ENCODE results near the gene DLK2. TPM values are rescaled to one million over a fixed set of nuclear protein-coding genes. Genes with fewer than 3 reads are reported as not detected.

Gene DLK2
- total RNA-seq, 1 donor from 2014 or later: 3.4 TPM

- H3K9me3 Mint-ChIP-seq: no peaks in the 10 kb centered on the region
- no peak for TF ChIP-seq CTCF (conservative IDR thresholded peaks at IDR 0.05)
- peak overlapping the region; percentile 89 for H3K27ac Mint-ChIP-seq
- H3K4me3 Mint-ChIP-seq: no peak overlapping the region
- no peak for DNase-seq (ENCODE audit: extremely low spot score, unreplicated experiment)
- peaks cover 4% of the 10 kb centered on the region for H3K36me3 Mint-ChIP-seq
- no peaks in the 10 kb centered on the region for H3K27me3 Mint-ChIP-seq
- peaks cover 17% of the 10 kb centered on the region for H3K4me1 Mint-ChIP-seq (ENCODE audit: unreplicated experiment)
These were observed 19.5 kb downstream of the DLK2 start for GRCh38 chr6:43435682-43436437.

GRCh38 chr6:43434943-43435342, 20.4 kb downstream of the DLK2 start:
- H3K27ac Mint-ChIP-seq: no peak overlapping the region
- H3K4me1 Mint-ChIP-seq (ENCODE audit: unreplicated experiment): peaks cover 17% of the 10 kb centered on the region
- peaks cover 4% of the 10 kb centered on the region for H3K36me3 Mint-ChIP-seq
- H3K4me3 Mint-ChIP-seq: no peak overlapping the region
- no peaks in the 10 kb centered on the region for H3K9me3 Mint-ChIP-seq
- no peak for DNase-seq (ENCODE audit: extremely low spot score, unreplicated experiment)
- TF ChIP-seq CTCF (conservative IDR thresholded peaks at IDR 0.05): no peak
- no peaks in the 10 kb centered on the region for H3K27me3 Mint-ChIP-seq

- TF ChIP-seq CTCF (conservative IDR thresholded peaks at IDR 0.05): no peak
- H3K36me3 Mint-ChIP-seq: peaks cover 4% of the 10 kb centered on the region
- no peak overlapping the region for H3K27ac Mint-ChIP-seq
- no peak overlapping the region for H3K4me3 Mint-ChIP-seq
- DNase-seq (ENCODE audit: extremely low spot score, unreplicated experiment): no peak
- H3K27me3 Mint-ChIP-seq: no peaks in the 10 kb centered on the region
- H3K9me3 Mint-ChIP-seq: no peaks in the 10 kb centered on the region
- peaks cover 17% of the 10 kb centered on the region for H3K4me1 Mint-ChIP-seq (ENCODE audit: unreplicated experiment)
These were observed 21.1 kb downstream of the DLK2 start for GRCh38 chr6:43434001-43434840.

- peaks cover 4% of the 10 kb centered on the region for H3K36me3 Mint-ChIP-seq
- peaks cover 27% of the 10 kb centered on the region for H3K4me1 Mint-ChIP-seq (ENCODE audit: unreplicated experiment)
- no peak for DNase-seq (ENCODE audit: extremely low spot score, unreplicated experiment)
- TF ChIP-seq CTCF (conservative IDR thresholded peaks at IDR 0.05): no peak
- H3K27ac Mint-ChIP-seq: no peak overlapping the region
- no peak overlapping the region for H3K4me3 Mint-ChIP-seq
- no peaks in the 10 kb centered on the region for H3K9me3 Mint-ChIP-seq
- no peaks in the 10 kb centered on the region for H3K27me3 Mint-ChIP-seq
These were observed 22.2 kb downstream of the DLK2 start for GRCh38 chr6:43433148-43433547.

- H3K27ac Mint-ChIP-seq: no peak overlapping the region
- H3K4me3 Mint-ChIP-seq: no peak overlapping the region
- H3K27me3 Mint-ChIP-seq: no peaks in the 10 kb centered on the region
- no peak for TF ChIP-seq CTCF (conservative IDR thresholded peaks at IDR 0.05)
- DNase-seq (ENCODE audit: extremely low spot score, unreplicated experiment): no peak
- peaks cover under 1% of the 10 kb centered on the region for H3K9me3 Mint-ChIP-seq
- H3K4me1 Mint-ChIP-seq (ENCODE audit: unreplicated experiment): peaks cover 22% of the 10 kb centered on the region
- H3K36me3 Mint-ChIP-seq: peaks cover 4% of the 10 kb centered on the region
These were observed 23.1 kb downstream of the DLK2 start for GRCh38 chr6:43432009-43432945.
